Nephron progenitor cell (in vitro differentiated cells): ENCODE data around the gene CPVL.
A peak's percentile ranks its signal among the peaks of the same experiment; 100 is the strongest.

Experiments used
- DNase-seq: peaks from one replicate; pipeline ENCODE4 v3.0.0; 2021
- H3K27ac Mint-ChIP-seq: 2 replicates; pipeline ENCODE4 v1.8.0; 2021; ENCODE audit warnings: mild to moderate bottlenecking, moderate library complexity, mixed read lengths
- H3K27me3 Mint-ChIP-seq: 2 replicates; pipeline ENCODE4 v1.8.0; 2021; ENCODE audit warnings: mild to moderate bottlenecking, low read depth, mixed read lengths; ENCODE audit not compliant: poor library complexity
- H3K36me3 Mint-ChIP-seq: 2 replicates; pipeline ENCODE4 v1.8.0; 2021; ENCODE audit warnings: low read depth, mixed read lengths
- H3K4me1 Mint-ChIP-seq: 2 replicates; pipeline ENCODE4 v1.8.0; 2021; ENCODE audit warnings: mixed read lengths
- H3K4me3 Mint-ChIP-seq: 2 replicates; pipeline ENCODE4 v1.8.0; 2021; ENCODE audit warnings: mild to moderate bottlenecking, moderate library complexity, mixed read lengths
- H3K9me3 Mint-ChIP-seq: 2 replicates; pipeline ENCODE4 v1.8.0; 2021; ENCODE audit warnings: mild to moderate bottlenecking, moderate library complexity, mixed read lengths
- CTCF ChIP-seq: fragments of 200-600 bp; sonication (generic); IDR thresholded peaks from 2 replicates; pipeline ENCODE4 v1.5.0; 2021; ENCODE audit warnings: antibody characterized with exemption

The CPVL gene

GRCh38 chr7:29019896-29020295 is 126.4 kb downstream of the CPVL start:
- H3K4me1 Mint-ChIP-seq = peaks cover 11% of the 10 kb centered on the region
- peaks cover 45% of the 10 kb centered on the region for H3K9me3 Mint-ChIP-seq
- no peak overlapping the region for H3K4me3 Mint-ChIP-seq
- H3K27ac Mint-ChIP-seq = peak overlapping the region; percentile 72
- no peaks in the 10 kb centered on the region for H3K27me3 Mint-ChIP-seq
- H3K36me3 Mint-ChIP-seq = peaks cover 70% of the 10 kb centered on the region
- TF ChIP-seq CTCF = no peak
- DNase-seq = no peak

GRCh38 chr7:29019387-29019786 is 127.0 kb downstream of the CPVL start:
- Mint-ChIP-seq H3K4me3 (no peak overlapping the region), H3K27me3 (no peaks in the 10 kb centered on the region), H3K4me1 (peaks cover 11% of the 10 kb centered on the region), H3K36me3 (peaks cover 70% of the 10 kb centered on the region), H3K9me3 (peaks cover 44% of the 10 kb centered on the region), H3K27ac (peak overlapping the region; percentile 72)
- DNase-seq = no peak
- TF ChIP-seq CTCF = no peak

- H3K36me3 Mint-ChIP-seq = peaks cover 59% of the 10 kb centered on the region
- H3K4me3 Mint-ChIP-seq = no peak overlapping the region
- no peak for DNase-seq
- peaks cover 11% of the 10 kb centered on the region for H3K4me1 Mint-ChIP-seq
- H3K27ac Mint-ChIP-seq = no peak overlapping the region
- peaks cover 27% of the 10 kb centered on the region for H3K9me3 Mint-ChIP-seq
- no peaks in the 10 kb centered on the region for H3K27me3 Mint-ChIP-seq
- no peak for TF ChIP-seq CTCF
Measured at GRCh38 chr7:29017713-29018112, 128.6 kb downstream of the CPVL start.

- DNase-seq = no peak
- no peak for TF ChIP-seq CTCF
- H3K9me3 Mint-ChIP-seq = peaks cover 4% of the 10 kb centered on the region
- H3K36me3 Mint-ChIP-seq = peaks cover 33% of the 10 kb centered on the region
- no peak overlapping the region for H3K27ac Mint-ChIP-seq
- H3K27me3 Mint-ChIP-seq = no peaks in the 10 kb centered on the region
- peaks cover 5% of the 10 kb centered on the region for H3K4me1 Mint-ChIP-seq
- no peak overlapping the region for H3K4me3 Mint-ChIP-seq
Measured at GRCh38 chr7:29014725-29015124, 131.6 kb downstream of the CPVL start.

- H3K27ac Mint-ChIP-seq = no peak overlapping the region
- H3K4me1 Mint-ChIP-seq = no peaks in the 10 kb centered on the region
- no peak for DNase-seq
- peaks cover 36% of the 10 kb centered on the region for H3K36me3 Mint-ChIP-seq
- H3K27me3 Mint-ChIP-seq = no peaks in the 10 kb centered on the region
- no peak overlapping the region for H3K4me3 Mint-ChIP-seq
- no peak for TF ChIP-seq CTCF
- H3K9me3 Mint-ChIP-seq = peaks cover 4% of the 10 kb centered on the region
Measured at GRCh38 chr7:29013931-29014330, 132.4 kb downstream of the CPVL start.

GRCh38 chr7:29013082-29013695 is 133.1 kb downstream of the CPVL start:
- Mint-ChIP-seq H3K4me3 (no peak overlapping the region), H3K27ac (no peak overlapping the region)

More at GRCh38 chr7:29013082-29013695, 133.1 kb downstream of the CPVL start:
- no peak for DNase-seq
- Mint-ChIP-seq H3K27me3 (no peaks in the 10 kb centered on the region), H3K36me3 (peaks cover 41% of the 10 kb centered on the region), H3K4me1 (no peaks in the 10 kb centered on the region), H3K9me3 (peaks cover 4% of the 10 kb centered on the region)
- no peak for TF ChIP-seq CTCF
